ENCODE measurements around the gene BARD1.

DNA sequence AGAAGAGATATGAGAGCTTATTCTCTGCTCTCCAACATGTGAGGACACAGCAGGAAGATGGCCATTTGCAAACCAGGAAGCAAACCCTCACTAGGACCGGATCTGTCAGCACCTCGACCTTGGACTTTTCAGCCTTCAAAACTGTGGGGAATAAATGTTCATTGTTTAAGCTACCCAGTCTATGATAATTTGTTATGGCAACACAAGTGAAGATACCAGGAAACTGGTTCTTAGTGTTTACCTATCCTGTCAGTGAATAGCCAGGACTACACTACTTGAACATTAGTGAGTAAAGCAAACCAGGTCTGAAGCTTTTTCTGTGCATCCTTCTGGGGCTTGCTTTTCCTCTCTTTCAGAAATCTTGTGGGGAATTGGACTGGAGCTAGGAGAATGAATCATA lies 44.4 kb upstream of the BARD1 start:
- TF ChIP-seq, protein P1, sequence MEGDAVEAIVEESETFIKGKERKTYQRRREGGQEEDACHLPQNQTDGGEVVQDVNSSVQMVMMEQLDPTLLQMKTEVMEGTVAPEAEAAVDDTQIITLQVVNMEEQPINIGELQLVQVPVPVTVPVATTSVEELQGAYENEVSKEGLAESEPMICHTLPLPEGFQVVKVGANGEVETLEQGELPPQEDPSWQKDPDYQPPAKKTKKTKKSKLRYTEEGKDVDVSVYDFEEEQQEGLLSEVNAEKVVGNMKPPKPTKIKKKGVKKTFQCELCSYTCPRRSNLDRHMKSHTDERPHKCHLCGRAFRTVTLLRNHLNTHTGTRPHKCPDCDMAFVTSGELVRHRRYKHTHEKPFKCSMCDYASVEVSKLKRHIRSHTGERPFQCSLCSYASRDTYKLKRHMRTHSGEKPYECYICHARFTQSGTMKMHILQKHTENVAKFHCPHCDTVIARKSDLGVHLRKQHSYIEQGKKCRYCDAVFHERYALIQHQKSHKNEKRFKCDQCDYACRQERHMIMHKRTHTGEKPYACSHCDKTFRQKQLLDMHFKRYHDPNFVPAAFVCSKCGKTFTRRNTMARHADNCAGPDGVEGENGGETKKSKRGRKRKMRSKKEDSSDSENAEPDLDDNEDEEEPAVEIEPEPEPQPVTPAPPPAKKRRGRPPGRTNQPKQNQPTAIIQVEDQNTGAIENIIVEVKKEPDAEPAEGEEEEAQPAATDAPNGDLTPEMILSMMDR (IDR thresholded peaks at IDR 0.05 in 4 of 5, conservative IDR thresholded peaks at IDR 0.05 in 1 of 5): no peak
- no peak for TF ChIP-seq POLR2A (IDR thresholded peaks at IDR 0.05)

Measured in gastrocnemius medialis (tissue), 4 donors.